Measurements from ENCODE around the gene EPOP. TPM values are rescaled to one million over a fixed set of nuclear protein-coding genes. Genes with fewer than 3 reads are reported as not detected.

EPOP gene
- total and polyA plus RNA-seq, 2 experiments from 2014 or later, result 2.0 to 13.4 TPM

DNA sequence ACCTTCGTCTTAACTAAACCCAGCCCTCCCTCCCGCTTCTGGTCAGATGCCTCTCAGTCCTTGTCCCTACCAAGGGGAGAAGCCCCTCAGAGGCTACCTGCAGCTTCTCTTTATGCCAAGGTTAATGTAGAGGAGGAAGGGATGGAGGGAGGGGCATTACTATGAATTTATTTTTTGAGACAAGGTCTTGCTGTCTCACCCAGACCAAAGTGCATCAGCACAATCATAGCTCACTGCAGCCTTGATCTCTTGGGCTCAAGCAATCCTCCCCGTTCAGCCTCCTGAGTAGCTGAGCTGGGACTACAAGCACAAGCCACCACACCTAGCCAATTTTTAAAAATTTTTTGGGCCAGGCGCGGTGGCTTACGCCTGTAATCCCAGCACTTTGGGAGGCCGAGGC lies 15.3 kb downstream of the EPOP start:
- Histone ChIP-seq H3K9me3 (ENCODE audit: low read depth) (no peaks in the 10 kb centered on the region), H3K36me3 (no peaks in the 10 kb centered on the region), H3K27me3 (no peaks in the 10 kb centered on the region), H3K4me1 (ENCODE audit: low read depth) (no peaks in the 10 kb centered on the region), H3K4me3 (no peak overlapping the region), H3K27ac (no peak overlapping the region)
- TF ChIP-seq, protein P1, sequence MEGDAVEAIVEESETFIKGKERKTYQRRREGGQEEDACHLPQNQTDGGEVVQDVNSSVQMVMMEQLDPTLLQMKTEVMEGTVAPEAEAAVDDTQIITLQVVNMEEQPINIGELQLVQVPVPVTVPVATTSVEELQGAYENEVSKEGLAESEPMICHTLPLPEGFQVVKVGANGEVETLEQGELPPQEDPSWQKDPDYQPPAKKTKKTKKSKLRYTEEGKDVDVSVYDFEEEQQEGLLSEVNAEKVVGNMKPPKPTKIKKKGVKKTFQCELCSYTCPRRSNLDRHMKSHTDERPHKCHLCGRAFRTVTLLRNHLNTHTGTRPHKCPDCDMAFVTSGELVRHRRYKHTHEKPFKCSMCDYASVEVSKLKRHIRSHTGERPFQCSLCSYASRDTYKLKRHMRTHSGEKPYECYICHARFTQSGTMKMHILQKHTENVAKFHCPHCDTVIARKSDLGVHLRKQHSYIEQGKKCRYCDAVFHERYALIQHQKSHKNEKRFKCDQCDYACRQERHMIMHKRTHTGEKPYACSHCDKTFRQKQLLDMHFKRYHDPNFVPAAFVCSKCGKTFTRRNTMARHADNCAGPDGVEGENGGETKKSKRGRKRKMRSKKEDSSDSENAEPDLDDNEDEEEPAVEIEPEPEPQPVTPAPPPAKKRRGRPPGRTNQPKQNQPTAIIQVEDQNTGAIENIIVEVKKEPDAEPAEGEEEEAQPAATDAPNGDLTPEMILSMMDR (IDR thresholded peaks at IDR 0.05; ENCODE audit: low read depth, low read length), result no peak
- no peak for DNase-seq (ENCODE audit: low read depth in 1 of 2, low spot score in 1 of 2)

DNA sequence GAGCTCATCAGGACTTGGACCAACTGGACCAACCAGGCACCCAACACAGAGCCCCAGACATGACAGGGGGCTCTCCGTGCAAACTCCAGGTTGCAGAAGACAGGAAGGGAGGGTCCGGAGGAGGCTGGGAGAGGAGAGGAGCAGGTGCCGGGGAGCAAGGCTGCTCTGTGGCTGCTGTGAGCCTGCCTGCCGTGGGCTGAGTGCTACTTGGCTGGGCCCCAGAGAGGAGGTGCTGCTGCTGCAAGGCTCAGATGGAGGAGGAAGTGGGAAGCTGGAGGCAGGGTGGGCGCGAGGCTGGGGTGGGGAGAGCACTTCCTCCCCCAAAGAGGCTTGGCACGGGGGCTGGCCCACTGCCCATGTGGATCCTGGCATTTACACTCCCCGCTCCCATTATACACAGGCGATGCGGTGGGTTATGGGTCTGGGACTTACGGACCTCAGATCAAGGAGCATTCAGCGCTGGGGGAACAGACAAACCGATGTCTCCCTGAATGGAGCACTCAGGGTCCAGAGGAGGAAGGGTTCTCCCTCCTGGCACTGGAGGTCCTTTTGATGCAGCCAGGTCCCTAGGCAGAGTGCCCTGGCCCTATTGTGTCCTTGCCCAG lies 15.9 kb downstream of the EPOP start:
- Histone ChIP-seq H3K27me3 (no peaks in the 10 kb centered on the region), H3K36me3 (no peaks in the 10 kb centered on the region), H3K27ac (no peak overlapping the region), H3K9me3 (ENCODE audit: low read depth) (no peaks in the 10 kb centered on the region), H3K4me3 (no peak overlapping the region), H3K4me1 (ENCODE audit: low read depth) (no peaks in the 10 kb centered on the region)
- no peak for DNase-seq (ENCODE audit: low read depth in 1 of 2, low spot score in 1 of 2)
- TF ChIP-seq, protein P1 (IDR thresholded peaks at IDR 0.05; ENCODE audit: low read depth, low read length), result no peak

DNA sequence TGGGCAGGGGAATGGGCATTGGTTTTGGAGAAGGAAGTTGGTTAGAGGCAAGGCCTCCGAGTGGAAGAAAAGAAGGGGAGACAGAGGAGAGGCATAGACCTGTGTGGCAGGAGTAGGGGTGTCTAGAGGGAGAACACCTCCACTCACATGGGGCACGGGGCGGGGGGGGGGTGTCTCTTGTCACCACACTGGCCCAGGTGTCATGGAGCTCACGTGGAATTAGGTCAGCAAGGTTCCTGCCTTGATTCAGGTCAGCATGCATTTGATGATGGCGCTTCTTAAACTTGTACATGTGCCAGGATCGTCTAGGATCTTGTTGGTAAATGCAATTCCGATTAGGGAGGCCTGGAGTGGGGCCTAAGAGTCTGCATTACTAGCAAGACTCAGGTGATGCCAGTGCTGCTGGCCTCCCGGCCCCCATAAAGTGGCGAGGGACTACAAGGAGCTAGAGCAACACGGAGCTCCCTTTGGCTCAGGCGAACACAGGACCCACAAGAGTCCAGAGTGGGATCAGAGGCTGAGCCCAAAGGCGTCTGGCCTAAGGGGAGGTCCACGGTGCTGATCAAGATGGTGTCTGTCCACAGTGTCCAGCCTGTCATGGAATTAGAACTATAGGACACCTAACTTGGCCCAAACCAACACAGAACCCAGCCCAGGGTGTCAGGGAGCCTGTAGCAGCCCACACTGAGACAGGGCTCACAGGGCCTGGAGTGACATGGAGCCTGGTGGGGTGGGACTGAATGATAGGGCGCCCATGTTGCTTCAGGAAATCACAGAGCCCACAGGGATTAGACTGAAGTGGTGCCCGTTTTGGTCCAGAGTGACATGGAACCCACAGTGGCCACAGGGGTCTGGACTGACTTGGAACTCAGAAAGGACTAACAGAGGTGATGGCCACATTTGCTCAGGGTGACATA lies 16.7 kb downstream of the EPOP start:
- Histone ChIP-seq H3K9me3 (ENCODE audit: low read depth) (no peaks in the 10 kb centered on the region), H3K36me3 (no peaks in the 10 kb centered on the region), H3K27ac (no peak overlapping the region), H3K4me1 (ENCODE audit: low read depth) (no peaks in the 10 kb centered on the region), H3K4me3 (no peak overlapping the region), H3K27me3 (no peaks in the 10 kb centered on the region)
- TF ChIP-seq, protein P1 (IDR thresholded peaks at IDR 0.05; ENCODE audit: low read depth, low read length), result no peak
- no peak for DNase-seq (ENCODE audit: low read depth in 1 of 2, low spot score in 1 of 2)

DNA sequence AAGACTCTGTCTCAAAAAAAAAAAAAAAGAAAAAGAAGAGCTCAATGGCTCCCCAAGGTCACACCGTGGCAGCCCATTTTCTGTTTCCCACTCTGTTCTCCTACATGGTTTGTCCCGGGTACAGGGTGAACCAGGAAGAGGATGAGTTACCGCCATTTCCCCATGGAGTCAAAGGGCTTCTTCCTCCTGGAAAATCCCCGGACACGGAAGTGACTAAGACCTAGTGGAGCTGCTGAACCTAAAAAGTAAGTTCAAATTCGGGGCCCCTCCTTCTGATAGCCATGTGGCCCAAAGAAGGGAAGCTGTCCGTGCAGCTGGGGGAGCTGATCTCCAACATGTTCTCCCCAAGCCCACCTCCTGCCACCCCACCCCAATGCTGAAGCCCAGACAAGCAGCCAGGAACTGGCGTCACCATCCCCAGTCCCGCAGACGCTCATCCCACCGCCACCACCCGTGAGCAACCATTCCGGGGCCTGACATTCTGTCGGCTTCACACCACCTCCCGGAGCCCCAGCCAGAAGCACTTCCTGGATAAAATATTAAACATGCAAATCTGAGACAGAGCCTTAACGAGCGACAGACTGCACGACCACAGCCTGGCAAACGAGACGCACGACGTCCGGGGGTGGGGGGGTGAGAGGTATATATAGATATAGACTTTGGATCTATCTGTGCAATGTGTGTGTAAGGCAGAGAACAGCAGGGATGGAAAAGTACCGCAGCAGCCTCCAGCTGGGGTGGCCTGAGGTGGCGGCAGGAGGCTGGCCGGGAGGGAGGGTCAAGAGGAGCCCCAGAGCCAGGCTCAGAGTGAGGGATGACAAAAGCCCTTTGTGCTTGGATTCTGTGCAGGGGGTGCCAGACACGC lies 17.6 kb downstream of the EPOP start:
- Histone ChIP-seq H3K27ac (no peak overlapping the region), H3K4me1 (ENCODE audit: low read depth) (no peaks in the 10 kb centered on the region), H3K4me3 (no peak overlapping the region), H3K27me3 (no peaks in the 10 kb centered on the region), H3K36me3 (no peaks in the 10 kb centered on the region), H3K9me3 (ENCODE audit: low read depth) (no peaks in the 10 kb centered on the region)
- DNase-seq (ENCODE audit: low read depth in 1 of 2, low spot score in 1 of 2), result no peak
- TF ChIP-seq, protein P1 (IDR thresholded peaks at IDR 0.05; ENCODE audit: low read depth, low read length), result no peak

Measured in cardiac muscle cell (in vitro differentiated cells and primary cell).